Measurements from ENCODE around the gene GPATCH2L.
A peak's percentile ranks its signal among the peaks of the same experiment; 100 is the strongest.

Gene GPATCH2L

DNA sequence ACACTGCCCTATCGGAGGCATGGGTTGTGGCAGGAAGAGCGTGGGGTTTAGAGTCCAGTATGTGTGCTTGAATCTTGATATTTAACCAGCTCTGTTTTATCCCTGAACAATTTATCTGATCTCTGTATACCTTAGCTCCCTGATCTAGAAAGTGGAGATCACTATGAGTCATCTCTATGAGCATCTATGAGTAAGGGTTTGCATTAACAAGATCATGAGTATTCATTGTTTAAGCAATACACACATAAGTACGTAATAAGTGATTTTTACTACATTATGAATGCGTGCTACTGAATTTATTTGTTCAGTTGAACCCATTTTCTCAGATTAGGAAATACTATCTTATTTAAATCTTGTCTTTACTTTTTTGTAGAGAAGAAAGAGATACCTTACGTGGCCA is 49.4 kb downstream of the GPATCH2L start:
- DNase-seq = peak; percentile 66

DNA sequence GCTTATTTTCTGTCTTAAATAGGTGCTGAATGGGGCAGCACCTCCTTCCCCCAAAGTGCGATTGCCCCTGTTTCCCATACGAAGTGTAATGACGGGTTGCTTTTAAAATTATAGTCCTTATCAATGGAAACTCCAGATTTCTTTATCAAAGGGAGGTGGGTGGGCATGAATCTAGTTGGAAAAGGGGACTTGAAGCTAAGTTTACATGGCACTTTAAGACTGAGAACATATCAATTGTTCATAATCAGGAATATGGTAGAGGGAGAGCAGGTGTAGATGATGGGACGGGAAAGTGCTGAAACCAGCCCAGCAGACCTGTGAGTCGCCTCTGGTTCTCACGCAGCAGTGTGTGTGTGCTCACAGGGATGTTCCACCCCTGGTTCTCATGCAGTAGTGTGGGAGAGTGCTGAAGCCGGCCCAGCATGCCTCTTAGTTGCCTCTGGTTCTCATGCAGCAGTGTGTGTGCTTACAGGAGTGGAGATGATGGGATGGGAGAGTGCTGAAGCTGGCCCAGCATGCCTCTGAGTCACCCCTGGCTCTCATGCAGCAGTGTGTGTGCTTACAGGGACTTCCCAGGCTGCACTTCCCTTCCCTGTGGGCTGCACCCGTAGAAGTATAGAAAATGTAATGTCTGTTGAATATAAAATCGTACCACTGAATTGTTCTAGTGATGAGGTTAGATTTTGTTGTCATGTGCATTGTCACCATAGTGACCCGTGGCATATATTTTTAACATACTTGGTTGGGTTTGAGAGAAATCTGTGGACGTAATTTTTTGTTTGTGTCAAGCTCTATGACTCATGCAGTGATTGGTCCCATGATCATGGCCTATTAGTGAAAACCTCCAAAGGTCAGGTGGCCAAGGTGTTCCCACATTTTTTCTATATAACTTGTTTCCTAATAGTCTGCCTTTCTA is 51.6 kb downstream of the GPATCH2L start:
- DNase-seq = peak; percentile 63

DNA sequence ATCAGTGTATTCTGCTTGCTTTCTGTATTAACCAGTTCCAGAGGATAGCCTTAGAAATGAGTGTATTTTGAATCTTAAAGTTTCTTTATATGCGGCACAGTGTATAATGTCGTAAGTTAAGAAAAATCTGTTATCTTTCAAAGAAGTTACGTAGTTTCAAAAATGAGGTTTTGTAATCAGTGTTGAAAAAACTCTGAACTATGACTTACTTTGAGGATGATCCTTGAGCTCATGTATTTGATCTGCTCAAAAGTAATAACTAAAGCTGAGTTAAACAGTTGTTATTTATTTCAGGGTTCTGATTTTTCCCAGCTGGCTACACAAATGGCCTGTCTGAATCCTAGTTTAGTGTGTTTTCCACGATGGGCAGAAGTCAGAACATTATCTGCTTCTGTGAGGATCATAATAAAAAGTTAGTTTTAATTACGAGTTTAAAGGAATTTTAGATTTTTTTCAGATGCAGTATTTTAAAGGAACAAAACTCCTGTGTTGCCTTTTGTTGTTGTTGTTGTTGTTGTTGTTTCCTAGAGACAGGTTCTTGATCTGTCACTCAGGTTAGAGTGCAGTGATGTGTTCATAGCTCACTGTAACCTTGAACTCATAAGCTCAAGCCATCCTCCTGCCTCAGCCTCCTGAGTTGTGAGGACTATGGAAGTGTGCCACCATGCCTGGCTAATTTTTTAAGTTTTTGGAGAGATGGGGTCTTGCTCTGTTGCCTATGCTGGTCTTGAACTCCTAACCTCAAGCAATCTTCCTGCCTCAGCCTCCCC is 52.9 kb downstream of the GPATCH2L start:
- no peak for DNase-seq

DNA sequence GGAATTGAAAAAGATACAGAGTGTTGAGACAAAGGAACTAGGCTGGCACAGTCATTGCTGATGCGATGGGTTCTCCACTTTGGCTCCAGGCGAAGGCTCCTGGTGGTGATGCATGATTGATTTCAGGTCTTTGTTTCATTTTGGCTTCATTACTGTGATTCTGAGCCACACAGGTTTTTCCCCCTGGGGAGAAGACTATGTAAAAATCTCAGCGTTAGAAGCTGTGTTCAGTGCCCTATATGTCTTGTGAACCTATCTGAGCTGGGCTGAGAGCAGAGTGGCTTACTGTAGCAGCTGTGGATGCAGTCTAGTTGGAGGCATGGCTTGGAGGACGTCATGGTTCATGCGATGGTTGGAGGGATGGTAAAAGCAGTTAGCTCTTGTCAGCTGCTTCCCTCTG is 54.0 kb downstream of the GPATCH2L start:
- DNase-seq = no peak

DNA sequence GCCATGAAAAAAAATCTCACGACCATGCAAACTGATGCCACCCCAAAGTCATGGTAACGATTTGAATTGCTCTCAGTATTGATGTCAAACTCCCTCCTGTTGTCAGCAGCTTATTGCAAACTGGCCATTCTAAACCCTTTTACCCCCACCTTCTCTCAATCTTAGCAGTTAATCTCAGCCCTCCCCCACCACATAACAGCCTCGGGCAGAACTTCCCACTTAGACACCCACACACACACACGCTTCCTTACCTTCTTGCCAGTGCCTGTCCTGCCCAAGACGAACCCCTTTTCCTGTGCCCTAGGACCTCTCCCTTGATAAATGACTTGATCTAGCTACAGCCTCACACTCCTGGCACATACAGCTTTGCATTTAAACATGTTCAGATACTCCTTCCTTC is 56.6 kb downstream of the GPATCH2L start:
- DNase-seq = no peak

DNA sequence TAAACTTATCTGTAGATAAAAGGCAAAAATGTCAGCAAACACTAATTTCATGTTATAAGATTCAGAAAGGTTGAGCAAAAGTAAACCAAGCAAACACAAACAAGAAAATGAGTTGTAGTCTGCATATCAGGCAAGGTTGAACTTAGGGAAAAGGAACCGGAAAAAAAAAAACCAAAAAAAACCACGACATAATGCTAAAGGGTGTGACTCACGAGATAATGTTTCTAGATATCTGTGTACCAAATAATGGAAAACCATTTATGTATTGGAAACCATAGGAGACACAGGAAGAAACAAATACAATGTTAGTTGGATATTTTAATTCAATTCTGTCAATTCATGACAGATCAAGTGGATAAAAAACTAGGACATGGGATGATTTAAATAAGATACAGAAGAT is 60.5 kb downstream of the GPATCH2L start:
- DNase-seq = no peak

DNA sequence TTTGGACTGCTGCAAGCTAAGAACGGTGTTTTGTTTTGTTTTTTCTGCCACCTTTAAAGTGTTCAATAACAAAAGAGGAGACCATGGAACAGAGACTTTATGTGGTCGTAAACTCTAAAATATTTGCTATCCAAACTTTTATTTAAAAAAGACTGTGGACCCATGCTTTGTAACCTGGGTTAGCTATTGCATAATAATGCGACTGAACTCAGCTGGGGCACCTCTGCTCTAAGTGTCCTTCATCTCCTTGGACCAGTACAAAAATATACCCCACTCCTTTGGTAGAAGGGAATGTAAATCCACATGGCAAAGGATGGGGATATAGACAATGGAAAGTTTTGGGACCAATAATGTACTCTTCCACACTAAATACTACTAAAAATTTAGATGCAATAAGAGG is 65.5 kb downstream of the GPATCH2L start:
- DNase-seq = no peak

DNA sequence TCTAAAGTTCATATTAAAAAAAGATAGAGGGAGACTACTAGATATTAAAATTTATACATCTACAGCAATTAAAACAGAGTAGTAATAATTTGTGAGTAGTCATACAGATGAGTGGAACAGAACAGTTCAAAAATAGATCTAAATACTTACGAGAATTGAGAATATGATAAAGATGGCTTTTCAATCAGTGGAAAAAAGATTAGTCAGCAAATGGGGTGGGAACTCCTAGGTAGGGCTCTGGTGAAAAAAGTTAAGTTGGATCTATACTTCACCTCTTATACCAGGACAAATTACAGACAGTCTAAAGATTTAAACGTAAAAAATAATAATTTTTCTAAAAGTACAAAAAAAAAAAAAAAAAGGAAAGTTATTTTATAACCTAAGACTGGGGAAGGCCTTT is 66.9 kb downstream of the GPATCH2L start:
- DNase-seq = no peak

DNA sequence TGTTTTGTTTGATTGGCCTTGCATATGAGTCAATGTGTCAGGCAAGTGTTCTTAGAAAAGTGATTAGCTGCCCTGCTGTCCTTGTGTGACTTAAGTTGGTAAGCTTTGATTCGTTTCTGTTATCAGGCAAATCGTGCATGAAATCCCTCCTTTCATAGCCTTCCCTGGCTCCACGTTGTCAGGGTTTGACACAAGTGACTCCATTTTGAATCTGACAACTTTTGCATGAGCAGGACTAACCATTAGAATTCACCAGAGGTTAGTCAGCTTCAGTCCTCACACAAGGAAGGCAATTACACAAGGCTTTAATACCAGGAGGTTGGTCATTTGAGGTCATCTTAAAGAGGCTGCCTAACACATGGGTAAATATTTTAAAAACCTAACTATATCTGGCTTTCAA is 68.2 kb downstream of the GPATCH2L start:
- DNase-seq = no peak

DNA sequence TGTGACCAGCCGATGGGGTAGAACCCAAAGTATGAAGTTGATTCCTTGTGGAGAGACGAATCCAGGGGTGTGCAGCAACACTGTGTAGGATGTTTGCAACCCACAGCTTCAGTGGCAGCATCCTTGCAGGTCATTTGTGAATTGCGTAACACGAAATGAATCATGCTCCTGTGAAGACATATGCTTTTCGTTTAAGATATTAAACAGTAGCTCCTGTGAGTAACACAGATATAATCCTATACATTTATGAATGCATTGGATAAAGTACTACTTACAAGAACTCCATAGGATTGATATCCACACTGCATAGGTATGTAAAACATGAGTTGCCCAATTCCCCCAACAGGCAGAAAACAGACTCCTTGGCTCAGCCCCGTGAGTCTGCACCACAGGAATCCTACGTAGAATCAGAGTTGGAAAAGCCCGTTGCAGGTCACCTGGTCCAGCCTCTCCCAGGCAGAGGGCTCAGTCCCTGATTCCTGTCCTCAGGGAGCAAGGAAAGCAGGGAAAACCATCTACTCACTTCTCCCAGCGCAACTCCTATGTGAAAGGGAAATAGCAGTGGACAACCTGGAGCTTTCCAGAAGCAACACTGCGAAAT is 75.8 kb downstream of the GPATCH2L start:
- peak; percentile 64 for DNase-seq

DNA sequence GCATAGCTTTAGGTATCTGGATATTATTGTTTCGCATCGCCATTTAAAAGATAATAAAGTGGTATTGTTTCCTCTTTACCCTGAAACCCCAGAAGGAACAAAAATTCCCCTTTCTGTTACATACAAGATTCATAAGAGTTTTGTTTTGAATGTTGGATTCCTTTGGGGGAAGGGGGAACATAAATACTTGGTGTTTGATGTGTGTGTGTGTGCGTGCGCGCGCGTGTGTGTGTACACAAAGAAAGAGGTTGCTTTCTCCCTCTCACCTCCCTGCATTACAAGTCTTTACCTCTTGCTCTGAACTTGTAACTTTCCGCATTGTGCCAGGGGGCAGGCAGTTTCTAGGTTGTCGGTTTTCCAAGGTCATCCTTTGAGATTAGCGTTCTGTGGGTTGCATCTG is 76.4 kb downstream of the GPATCH2L start:
- DNase-seq = no peak

DNA sequence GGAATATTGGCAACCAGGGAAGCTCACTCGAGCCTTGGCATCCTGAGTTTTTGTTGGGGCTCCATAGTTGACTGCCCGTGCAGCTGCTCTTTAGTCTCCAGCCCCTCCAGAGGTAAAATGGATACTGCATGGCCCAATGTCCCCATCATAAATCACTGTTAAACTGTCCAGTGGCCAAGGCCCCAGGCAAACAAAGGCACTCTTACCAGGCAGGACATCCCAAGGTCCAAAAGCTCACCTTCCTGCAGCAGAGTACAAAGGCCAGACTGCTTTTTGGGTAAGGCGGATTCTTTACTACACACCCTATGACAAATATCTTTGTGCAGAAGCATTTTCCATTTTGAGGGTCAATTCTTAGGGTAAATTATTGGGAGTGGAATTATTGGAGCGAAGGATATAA is 81.1 kb downstream of the GPATCH2L start:
- DNase-seq = no peak

DNA sequence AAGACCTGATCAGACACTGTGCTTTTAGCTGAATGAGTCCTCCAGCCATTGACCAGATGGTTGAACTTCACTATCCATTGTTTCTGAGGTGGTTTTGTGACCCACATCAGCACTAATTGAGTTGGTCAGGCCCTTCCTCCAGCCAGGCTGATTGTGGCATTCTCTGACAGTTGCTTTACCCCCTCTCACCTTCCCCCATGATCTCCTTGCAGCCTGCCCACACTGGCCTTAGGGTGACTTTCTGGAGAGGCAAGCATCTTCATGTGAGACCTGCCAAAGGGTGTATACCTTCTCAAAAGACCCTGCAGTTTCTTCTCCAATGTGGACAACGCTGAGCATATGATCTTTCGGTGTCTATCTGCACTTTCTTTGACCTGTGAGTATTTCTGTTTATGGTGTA is 83.9 kb downstream of the GPATCH2L start:
- DNase-seq = no peak

DNA sequence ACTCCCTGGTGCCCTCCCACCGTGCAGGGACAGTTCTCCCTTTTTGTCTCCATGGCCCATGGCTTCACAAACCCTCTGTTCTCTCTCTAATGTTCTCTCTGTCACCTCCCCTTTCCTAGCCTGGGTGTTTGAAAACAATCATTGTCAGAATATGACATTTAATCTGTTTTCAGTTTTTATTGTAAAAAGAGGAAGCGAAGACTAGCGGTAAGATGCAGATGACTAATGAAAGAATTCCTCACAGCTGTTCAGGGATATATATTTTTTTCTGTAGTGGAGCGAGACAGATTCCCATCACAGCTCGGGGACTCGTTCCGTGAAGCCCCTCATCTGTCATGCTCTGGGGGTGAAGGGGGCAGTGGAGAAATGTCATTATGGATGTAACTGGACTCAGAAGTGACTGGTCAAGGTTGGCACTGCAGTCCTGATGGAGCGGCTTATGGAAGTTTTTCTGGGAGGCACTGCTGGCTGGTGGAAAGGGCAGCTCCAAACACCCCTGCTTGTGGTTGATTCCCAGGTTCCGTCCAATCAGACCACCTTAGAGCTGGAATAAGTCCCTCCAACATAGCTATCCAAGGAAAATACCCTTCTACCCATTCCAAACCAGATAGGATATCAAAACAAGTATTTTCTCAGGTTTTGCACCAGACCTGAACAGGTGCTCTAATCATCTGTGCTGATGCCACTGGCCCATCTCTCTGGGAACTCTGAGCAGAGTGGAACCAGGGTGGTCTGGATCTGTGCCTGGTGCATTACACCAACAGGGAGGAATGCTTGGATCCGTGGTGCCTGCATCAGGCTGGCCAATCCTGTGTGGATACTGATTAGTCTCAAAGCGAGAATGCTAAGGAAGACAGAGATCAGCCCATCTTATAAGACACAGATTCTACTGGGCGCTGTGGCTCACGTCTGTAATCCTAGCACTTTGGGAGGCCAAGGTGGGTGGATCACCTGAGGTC is 84.7 kb downstream of the GPATCH2L start:
- peak; percentile 17 for DNase-seq

DNA sequence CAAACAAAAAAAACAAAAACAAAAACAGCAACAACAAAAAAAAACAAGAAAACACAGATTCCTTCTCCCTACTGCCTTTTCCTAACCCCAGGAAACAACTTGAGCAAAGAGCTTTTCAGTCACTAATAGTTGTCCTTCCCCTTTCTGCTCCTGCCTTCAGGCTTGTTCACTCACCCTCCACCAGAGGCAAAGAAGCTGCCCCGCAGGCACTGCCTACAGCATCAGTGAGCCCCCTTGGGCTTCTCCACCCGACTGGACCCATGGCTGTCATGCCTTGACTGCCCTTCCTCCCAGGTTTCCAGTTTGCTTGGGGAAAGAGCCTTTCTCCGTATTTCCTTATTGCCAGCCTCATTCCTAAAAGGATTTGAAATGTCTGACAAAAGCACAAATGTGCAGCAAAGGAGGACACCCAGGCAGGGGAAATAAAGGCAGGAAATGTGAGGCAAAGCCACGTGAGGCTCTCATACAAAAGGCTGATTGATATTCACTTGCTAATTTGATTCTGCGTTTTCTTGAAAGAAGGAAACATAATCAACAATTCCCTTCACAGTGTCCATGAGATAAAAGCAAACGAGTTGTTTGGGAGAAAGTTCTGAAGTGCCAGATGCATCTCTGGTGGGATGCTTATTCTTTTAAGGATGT is 85.7 kb downstream of the GPATCH2L start:
- no peak for DNase-seq

DNA sequence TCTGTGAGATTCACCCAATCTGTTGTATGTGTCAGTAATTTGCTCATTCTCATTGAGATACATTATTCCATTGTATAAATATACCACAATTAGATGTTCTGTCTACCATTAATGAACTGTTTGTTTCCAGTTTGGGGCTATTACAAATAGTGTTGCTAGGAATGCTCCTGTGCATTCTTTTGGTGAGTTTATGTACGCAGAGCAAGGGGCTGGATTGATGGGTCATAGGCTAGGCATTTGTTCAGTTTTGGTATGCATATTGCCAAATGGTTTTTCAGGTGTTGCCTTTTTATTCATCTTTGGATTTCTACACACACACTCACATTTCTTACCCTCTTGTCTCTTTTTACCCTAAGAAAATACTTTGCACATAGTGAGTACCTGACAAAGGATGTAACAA is 93.4 kb downstream of the GPATCH2L start:
- no peak for DNase-seq

DNA sequence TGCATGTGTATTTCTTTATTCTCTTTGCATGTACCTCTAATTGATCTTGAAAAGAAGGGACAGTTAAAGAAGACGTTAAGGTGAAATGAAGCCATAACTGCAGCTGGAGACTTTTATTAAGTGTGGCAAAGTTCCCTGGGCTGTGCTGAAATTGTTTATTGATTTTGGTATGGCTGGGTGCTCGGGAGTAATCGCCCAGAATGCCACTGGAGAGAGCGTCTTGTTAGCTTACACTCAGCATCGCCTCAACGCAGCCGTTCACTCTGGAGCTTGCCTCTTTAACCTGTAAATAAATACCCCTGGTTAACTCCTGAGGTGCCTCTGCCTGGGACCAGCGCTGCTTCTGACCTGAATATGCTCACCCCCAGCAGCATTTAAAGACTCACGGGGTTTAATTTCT is 98.6 kb downstream of the GPATCH2L start:
- DNase-seq = no peak

DNA sequence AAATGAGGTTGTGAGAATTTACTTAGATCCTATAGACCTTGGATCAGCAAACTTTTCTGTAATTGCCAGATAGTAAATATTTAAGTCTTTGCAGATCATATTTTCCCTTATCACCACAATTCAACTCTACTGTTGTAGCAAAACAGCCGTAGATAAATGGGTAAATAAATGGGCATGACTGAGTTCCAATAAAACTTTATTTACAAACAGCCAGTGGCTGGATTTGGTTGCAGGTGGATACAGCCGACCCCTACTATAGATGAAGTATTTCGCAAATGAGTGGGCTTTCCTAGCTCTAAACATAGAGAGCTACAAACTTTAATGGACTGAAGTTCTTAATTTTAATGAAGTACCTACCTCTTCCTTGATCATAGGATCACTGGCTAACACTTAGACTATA is 100.7 kb downstream of the GPATCH2L start:
- DNase-seq = no peak

DNA sequence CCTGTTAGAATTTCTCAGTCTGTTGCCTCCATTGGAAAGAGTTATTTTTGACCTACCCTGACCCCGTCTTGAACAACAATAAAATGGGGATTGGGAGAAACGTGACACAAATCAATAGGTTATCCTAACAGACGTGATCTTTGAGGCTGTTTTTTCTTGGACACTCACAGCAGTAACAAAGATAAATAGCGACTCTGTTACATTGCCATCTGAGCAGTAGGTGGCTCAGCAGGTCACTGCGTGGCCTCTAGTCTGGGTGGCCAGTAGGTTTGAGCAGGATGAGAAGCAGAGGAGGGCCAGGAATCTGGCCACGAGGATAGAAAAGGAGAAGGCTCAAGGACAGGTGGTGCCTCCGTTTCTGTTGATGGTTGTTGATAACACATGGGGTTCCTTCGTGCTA is 101.4 kb downstream of the GPATCH2L start:
- DNase-seq = no peak

DNA sequence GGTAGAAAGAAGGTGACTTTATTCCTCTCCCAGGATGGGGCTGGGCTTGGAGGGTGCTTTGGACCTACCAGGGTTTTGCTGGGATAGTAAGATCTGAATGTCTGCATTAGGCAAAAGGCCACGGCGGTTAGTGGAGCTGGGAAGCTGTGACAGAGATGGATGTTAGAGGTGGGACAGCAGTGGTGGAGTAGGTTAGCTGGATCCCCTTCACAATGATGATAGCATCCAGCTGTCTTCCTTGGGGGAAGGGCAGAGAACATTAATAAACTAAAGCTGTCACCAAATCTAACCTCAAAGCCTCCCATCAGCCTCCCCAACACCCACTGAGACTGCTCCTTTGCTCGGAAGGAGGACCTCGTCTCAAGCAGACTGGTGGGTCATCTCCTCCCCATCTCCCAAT is 104.8 kb downstream of the GPATCH2L start:
- DNase-seq = no peak

DNA sequence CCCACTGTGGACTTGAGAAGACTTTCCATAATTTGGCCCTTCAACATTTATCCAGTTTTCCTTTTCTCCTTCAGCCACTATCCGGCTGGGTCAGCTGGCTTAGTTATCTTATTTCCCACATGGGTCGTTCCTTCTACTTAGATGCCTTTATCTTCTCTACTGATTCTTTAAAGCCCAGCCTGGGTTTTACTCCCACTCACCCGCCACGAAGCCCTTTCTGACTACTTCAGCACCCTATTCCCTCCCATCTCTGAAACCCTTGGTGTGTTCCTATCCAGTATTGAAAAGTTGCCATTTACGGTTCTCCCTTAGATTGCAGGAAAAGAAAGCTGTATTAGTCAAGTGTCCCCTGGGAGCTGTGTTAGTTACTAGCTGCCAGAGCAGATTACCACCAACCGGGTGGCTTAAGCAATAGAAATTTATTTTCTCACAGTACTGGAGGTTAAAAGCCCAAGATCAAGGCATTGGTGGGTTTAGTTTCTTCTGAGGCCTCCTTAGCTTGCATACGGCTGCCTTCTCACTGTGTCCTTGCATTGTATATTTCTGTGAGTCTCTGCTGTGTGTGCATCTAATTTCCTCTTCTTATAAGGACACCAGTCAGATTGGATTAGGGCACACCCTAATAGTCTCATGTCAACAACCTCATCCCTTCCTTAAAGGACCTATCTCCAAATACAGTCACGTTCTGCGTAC is 105.5 kb downstream of the GPATCH2L start:
- peak; percentile 75 for DNase-seq
